NOMO-1 (cell line): Measurements from ENCODE around the gene TICAM2.

Experiments used
- DNase-seq, 2 experiments: peaks; one replicate each; lab custom pipeline; 2025; ENCODE audit not compliant: unreplicated experiment in 2 of 2; lab: John Stamatoyannopoulos, UW

The TICAM2 gene

DNA sequence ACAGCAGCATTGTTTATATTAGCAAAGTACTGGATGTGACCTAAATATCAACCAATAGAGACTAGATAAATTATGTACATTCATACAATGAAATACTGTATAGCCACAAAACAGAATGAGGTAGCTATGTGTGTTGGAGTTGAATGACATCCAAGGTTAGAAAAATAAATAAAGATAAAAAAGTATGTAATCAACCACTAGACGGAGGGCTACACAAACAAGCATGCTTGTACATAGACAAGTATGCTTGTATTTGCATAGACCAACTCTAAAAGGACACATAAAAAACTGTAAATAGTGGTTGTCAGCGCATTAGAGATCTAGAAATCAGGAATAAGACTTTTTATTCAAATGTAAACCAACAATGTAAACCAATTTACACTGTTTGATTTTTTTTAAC is 60.7 kb downstream of the TICAM2 start:
- DNase-seq: no peak

DNA sequence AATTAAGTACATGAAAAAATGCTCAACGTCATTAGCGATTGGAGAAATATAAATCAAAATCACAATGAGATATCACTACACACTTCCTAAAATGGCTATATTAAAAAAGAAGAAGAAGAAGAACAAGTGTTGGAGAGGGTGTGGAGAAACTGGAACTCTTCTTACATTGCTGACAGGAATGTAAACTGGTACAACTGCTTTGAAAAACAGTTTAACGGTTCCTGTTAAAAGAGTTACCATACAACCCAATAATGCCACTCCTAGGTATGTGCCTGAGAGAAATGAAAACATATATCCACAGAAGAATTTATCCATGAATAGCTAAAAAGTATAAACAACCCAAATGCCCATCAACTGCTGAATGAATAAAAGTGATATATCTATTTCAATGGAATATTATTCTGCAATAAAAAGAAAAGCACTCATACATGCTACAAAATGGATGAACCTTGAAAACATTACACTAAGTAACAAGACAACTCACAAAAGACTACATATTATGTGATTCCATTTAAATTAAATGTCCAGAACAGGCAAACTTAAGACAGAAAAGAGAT is 66.7 kb downstream of the TICAM2 start:
- no peak for DNase-seq

DNA sequence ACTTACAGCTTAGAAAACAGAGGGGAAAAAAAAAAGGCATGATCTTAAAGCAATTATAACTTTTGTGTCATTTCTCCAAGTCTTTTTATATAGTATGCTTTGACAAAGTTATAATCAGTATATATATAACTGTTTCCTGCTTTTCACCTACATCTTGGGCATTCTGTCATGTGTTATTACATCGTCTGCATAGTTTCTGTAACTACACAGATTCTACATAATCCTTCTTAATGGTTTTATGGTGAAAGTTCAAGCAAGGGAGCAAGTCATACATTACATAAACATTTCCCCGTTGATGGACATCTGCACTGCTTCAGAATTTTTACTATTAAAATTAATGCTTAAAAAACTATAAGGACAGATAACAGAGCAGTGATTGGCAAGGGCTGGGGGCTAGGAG is 69.8 kb downstream of the TICAM2 start:
- no peak for DNase-seq

DNA sequence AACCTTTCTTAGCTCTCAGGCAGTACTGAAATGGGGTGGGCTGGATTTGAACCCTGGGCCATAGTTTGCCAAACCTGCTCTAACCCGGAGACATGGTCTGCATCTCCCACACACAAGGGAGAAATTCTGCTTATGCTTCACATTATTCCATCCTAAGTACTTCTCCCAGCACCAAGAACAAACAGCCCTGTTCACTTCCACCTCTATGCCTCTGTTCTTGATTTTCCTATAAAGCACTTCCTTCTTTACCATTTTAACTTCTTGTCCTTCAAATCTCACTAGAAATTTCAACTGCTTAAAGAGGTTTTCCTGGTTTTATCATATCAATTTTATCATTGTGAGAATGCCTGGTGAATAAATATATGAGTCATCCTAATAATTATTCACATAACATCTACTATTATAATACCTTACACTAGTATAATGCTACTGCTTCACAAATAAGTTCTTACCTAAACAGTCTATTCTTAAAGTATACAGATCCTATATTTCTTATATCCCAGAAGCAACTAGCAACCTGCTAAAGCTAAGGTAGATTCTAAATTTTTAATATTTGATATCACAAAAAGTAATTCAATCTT is 70.4 kb downstream of the TICAM2 start:
- no peak for DNase-seq

- DNase-seq: no peak
Observed at GRCh38 chr5:115531380-115531779, 70.9 kb downstream of the TICAM2 start.

GRCh38 chr5:115530426-115530825 is 71.9 kb downstream of the TICAM2 start:
- no peak for DNase-seq
